ENCODE results near the gene C9orf57.
"Not testable (repeated sequence)": the region's sequence is repeated elsewhere in the genome, so short reads cannot be mapped to it uniquely, and the experiment has no call there.

Gene C9orf57

GRCh38 chr9:72022841-72023240 is 37.6 kb downstream of the C9orf57 start:
- DNase-seq = no peak

GRCh38 chr9:72013292-72013760 is 47.1 kb downstream of the C9orf57 start:
- DNase-seq = no peak

GRCh38 chr9:72012646-72013045 is 47.8 kb downstream of the C9orf57 start:
- DNase-seq = no peak

GRCh38 chr9:72007726-72008125 is 52.7 kb downstream of the C9orf57 start:
- DNase-seq = not testable (repeated sequence)

- no peak for DNase-seq
Measured at GRCh38 chr9:72006501-72006900, 53.9 kb downstream of the C9orf57 start.

- no peak for DNase-seq
Measured at GRCh38 chr9:72005451-72005850, 55.0 kb downstream of the C9orf57 start.
